Vagina (tissue), 2 donors: ENCODE data around the gene PSAP. TPM values are rescaled to one million over a fixed set of nuclear protein-coding genes. Genes with fewer than 3 reads are reported as not detected.

Source experiments
- DNase-seq, 2 donors: peaks; one replicate each; pipeline ENCODE4 v3.0.0-alpha.2; 2017; ENCODE audit errors: extremely low spot score in 2 of 2
- H3K27ac ChIP-seq: fragments of 200-600 bp; sonication (generic); one replicate; pipeline ENCODE4 v1.5.1; 2019
- H3K27me3 ChIP-seq: fragments of 200-600 bp; sonication (generic); one replicate; pipeline ENCODE4 v1.5.1; 2019
- H3K36me3 ChIP-seq, 2 donors: fragments of 200-600 bp; sonication (generic); one replicate each; pipeline ENCODE4 v1.5.1; 2017 to 2019
- H3K4me1 ChIP-seq: fragments of 200-600 bp; sonication (generic); one replicate; pipeline ENCODE4 v1.5.1; 2019
- H3K4me3 ChIP-seq, 2 donors: fragments of 200-600 bp; sonication (generic); 1 replicate in 1 of 2; 2 replicates in 1 of 2; pipeline ENCODE4 v1.5.1; 2016 to 2019
- H3K9me3 ChIP-seq: fragments of 200-600 bp; sonication (generic); one replicate; pipeline ENCODE4 v1.5.1; 2019
- CTCF ChIP-seq, 3 experiments: fragments of 450-650 bp in 2 of 3; fragments of 200-600 bp in 1 of 3; sonication (generic) in 1 of 3; IDR thresholded peaks; one replicate each; pipeline ENCODE4 v1.5.1; 2017 to 2019; ENCODE audit warnings: antibody characterized with exemption in 3 of 3, mild to moderate bottlenecking in 2 of 3, moderate library complexity in 2 of 3
- POLR2A ChIP-seq, 2 donors: fragments of 450-650 bp; IDR thresholded peaks; one replicate each; pipeline ENCODE4 v1.6.1; 2017; ENCODE audit warnings: antibody characterized with exemption in 2 of 2, mild to moderate bottlenecking in 2 of 2, moderate library complexity in 2 of 2
- POLR2AphosphoS5 ChIP-seq, 2 donors: sonication (generic); formaldehyde crosslinking; IDR thresholded peaks; one replicate each; pipeline ENCODE4 v1.9.0; 2017; ENCODE audit warnings: antibody characterized with exemption in 2 of 2, mild to moderate bottlenecking in 2 of 2, low read depth in 1 of 2; ENCODE audit not compliant: insufficient read depth in 1 of 2
- intact Hi-C: fragments of 100-400 bp; cut with DNase I; formaldehyde crosslinking; loops from one replicate; pipeline ENCODE4 v1.15.1; 2023
- total RNA-seq: library from RNA; depleted of rRNA; stranded (reverse); fragments of >200 nt; gene quantifications from one replicate; pipeline ENCODE4 v1.2.3, GENCODE V29; 2016

The PSAP gene
- total RNA-seq, 1 donor from 2014 or later: 680 TPM

DNA sequence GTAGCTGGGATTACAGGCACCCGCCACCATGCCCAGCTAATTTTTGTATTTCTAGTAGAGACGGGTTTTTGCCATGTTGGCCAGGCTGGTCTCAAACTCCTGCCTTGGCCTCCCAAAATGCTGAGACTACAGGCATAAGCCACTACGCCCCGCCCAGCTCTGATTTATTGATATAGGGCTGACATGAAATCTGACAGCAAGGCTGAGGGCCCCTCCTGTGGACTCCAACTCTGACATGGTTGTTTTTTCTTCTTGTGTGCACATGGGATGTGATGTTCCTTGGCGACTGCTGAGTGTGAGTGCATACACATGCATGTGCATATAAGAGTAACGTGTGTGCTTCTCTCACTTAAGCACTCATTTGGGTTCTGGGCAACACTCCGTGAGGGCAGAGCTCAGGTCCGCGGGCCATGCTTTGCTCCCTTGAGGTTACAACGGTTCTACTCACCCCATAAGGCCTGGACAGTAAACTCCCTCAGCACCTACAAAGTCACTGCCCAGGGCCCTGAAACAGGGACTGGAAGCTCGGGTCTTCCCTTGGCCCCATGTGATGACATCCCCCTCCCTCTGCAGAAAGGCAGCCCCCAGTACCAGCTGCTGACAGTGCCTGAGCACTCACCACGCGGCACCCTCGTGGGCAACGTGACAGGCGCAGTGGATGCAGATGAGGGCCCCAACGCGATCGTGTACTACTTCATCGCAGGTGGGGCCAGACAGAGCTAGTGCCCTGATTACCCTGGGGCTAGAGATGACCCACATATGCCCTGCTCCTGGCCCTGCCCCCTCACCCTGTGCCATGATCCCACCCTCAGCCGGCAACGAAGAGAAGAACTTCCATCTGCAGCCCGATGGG lies 44.1 kb downstream of the PSAP start:
- H3K9me3 ChIP-seq: no peaks in the 10 kb centered on the region
- no peaks in the 10 kb centered on the region for H3K27me3 ChIP-seq
- intact Hi-C loops: loop anchor here (10.0 kb wide), 1 partner anchor 412 kb away; the partner anchor contains the start of gene CDH23
- DNase-seq: no peak
- H3K4me3 ChIP-seq: no peak overlapping the region
- no peak for TF ChIP-seq CTCF (IDR thresholded peaks at IDR 0.05)
- TF ChIP-seq POLR2AphosphoS5 (IDR thresholded peaks at IDR 0.05; ENCODE audit: insufficient read depth in 1 of 2, low read depth in 1 of 2): no peak
- no peak for TF ChIP-seq POLR2A (IDR thresholded peaks at IDR 0.05)
- H3K4me1 ChIP-seq: peaks cover 6% of the 10 kb centered on the region
- no peak overlapping the region for H3K27ac ChIP-seq
- H3K36me3 ChIP-seq: no peaks in the 10 kb centered on the region

DNA sequence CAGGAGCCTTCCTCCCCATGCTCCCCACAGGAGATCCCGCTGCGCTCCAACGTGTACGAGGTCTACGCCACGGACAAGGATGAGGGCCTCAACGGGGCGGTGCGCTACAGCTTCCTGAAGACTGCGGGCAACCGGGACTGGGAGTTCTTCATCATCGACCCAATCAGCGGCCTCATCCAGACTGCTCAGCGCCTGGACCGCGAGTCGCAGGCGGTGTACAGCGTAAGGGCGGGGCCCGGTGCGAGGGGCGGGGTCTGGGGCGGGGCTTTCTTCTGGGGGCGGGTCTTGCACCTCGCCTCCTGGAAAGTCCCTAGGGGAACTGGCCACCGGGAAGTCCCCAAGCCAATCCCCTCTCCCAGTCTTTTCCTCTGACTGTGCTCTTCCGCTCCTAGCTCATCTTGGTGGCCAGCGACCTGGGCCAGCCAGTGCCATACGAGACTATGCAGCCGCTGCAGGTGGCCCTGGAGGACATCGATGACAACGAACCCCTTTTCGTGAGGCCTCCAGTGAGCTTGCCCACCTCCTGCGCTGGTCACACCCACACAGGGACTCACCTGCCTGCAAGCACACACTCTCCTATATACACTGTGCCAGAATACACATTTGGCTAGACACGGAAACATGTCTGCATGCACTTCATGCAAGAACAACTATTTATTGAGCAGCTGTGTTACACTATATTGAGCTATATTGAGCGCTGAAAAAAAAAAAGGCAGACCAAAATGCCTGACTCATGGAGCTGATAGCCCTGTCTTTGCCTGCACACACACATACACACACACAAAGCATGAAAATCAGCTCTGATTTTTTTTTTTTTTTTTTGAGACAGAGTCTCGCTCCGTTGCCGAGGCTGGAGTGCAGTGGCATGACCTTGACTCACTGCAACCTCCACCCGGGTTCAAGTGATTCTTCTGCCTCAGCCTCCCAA lies 45.0 kb downstream of the PSAP start:
- no peak for DNase-seq
- Histone ChIP-seq H3K4me3 (no peak overlapping the region), H3K36me3 (no peaks in the 10 kb centered on the region), H3K27me3 (no peaks in the 10 kb centered on the region), H3K27ac (no peak overlapping the region), H3K9me3 (no peaks in the 10 kb centered on the region), H3K4me1 (no peaks in the 10 kb centered on the region)
- intact Hi-C loops: loop anchor here (10.0 kb wide), 1 partner anchor 411 kb away; the partner anchor contains the start of gene CDH23
- TF ChIP-seq CTCF (IDR thresholded peaks at IDR 0.05): no peak
- TF ChIP-seq POLR2AphosphoS5 (IDR thresholded peaks at IDR 0.05; ENCODE audit: insufficient read depth in 1 of 2, low read depth in 1 of 2): no peak
- TF ChIP-seq POLR2A (IDR thresholded peaks at IDR 0.05): no peak

GRCh38 chr10:71804077-71804476 lies 47.0 kb downstream of the PSAP start:
- Histone ChIP-seq H3K27me3 (no peaks in the 10 kb centered on the region), H3K36me3 (no peaks in the 10 kb centered on the region), H3K9me3 (no peaks in the 10 kb centered on the region), H3K4me3 (no peak overlapping the region), H3K27ac (no peak overlapping the region), H3K4me1 (no peaks in the 10 kb centered on the region)
- TF ChIP-seq POLR2AphosphoS5 (IDR thresholded peaks at IDR 0.05; ENCODE audit: insufficient read depth in 1 of 2, low read depth in 1 of 2) (no peak), CTCF (IDR thresholded peaks at IDR 0.05) (no peak), POLR2A (IDR thresholded peaks at IDR 0.05) (no peak)
- intact Hi-C loops: loop anchor here (10.0 kb wide), 1 partner anchor 409 kb away; the partner anchor contains the start of gene CDH23
- DNase-seq: no peak

DNA sequence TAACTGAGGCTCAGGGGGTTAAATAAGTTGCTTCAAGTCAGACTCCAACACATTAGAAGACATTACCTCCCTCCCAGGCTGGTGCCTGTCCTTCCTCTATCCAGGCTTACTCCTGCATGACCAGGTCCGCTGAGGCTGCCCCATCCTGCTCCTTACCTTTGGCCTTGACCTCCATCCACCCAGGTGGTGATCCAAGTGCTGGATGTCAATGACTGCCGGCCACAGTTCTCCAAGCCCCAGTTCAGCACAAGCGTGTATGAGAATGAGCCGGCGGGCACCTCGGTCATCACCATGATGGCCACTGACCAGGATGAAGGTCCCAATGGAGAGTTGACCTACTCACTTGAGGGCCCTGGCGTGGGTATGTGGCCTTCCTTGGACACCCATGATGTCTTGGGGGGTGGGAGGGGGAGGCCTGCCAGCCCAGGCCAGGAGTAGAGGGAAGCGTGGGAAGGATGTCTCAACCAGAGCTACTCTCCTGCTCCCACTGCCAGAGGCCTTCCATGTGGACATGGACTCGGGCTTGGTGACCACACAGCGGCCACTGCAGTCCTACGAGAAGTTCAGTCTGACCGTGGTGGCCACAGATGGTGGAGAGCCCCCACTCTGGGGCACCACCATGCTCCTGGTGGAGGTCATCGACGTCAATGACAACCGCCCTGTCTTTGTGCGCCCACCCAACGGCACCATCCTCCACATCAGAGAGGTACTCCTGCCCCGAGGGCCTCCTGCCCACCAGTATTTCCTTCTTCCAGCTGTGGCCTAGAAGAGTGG lies 48.1 kb downstream of the PSAP start:
- no peaks in the 10 kb centered on the region for H3K9me3 ChIP-seq
- no peaks in the 10 kb centered on the region for H3K36me3 ChIP-seq
- H3K27ac ChIP-seq: no peak overlapping the region
- H3K27me3 ChIP-seq: no peaks in the 10 kb centered on the region
- intact Hi-C loops: loop anchor here (10.0 kb wide), 1 partner anchor 408 kb away; the partner anchor contains the start of gene CDH23
- DNase-seq: no peak
- no peak overlapping the region for H3K4me3 ChIP-seq
- no peaks in the 10 kb centered on the region for H3K4me1 ChIP-seq
- no peak for TF ChIP-seq POLR2A (IDR thresholded peaks at IDR 0.05)
- TF ChIP-seq POLR2AphosphoS5 (IDR thresholded peaks at IDR 0.05; ENCODE audit: insufficient read depth in 1 of 2, low read depth in 1 of 2): no peak
- no peak for TF ChIP-seq CTCF (IDR thresholded peaks at IDR 0.05)
